Suppressor macrophage (primary cell): Measurements from ENCODE around the gene NRSN2.

Experiments
- DNase-seq, 4 experiments: peaks; one replicate each; pipeline ENCODE4 v3.0.0-alpha.2; 2020 to 2022

The NRSN2 gene

DNA sequence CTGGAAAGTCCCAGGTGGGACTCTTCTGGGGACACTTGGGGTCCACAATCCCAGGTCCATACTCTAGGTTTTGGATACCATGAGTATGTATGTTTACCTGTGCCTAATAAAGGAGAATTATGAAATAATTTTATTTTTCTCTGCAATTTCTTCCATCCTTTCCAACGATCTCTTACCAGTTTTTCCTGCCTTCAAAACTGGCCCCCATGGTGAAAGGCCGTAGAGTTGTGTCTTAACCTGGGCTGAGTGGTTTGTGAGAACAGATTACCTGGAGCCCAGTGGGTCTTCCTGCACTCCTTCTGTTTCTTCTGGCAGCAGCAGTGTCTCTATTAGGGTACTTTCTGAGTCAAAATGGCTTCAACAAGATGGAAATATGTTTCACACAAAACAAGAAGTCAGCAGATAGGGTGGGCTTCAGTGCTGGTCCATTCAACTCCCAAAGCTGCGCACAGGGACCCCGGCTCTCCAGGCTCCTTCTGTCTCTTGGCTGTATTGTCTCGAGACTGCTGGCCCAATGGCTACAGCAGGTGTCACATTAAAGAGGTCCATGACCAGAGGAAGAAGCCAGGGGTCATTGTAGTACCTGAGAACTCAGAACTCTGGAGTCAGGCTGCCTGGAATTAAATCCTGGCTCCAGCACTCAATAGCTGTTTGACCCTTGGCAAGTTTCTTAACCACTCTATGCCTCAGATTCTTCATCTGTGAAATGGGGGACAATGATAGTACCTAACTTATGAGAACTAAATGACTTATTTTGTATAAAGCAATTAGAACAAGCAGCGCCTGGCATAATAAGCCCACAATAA, 50.7 kb downstream of the NRSN2 start:
- no peak for DNase-seq

DNA sequence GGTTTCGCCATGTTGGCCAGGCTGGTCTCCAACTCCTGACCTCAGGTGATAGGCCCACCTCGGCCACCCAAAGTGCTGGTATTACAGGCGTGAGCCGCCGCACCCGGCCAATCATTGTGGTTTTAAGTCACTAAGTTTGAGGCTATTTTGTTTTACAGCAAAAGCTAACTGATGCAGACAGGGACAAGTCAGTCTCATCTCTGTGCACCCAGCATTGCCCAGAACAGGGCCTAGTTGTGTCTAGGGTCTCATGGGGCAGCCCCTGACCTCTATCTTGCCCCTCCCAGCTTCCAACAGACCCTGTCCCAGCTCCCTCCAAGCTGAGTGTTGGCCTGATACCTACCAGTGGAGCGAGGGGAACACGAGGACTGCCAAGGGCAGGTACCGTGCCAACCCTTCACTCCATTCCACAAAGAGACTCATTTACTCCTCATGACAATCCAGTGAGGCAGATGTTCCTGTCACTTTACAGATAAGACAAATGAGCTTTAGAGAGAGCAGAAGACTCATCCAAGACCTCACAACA, 52.3 kb downstream of the NRSN2 start:
- no peak for DNase-seq

DNA sequence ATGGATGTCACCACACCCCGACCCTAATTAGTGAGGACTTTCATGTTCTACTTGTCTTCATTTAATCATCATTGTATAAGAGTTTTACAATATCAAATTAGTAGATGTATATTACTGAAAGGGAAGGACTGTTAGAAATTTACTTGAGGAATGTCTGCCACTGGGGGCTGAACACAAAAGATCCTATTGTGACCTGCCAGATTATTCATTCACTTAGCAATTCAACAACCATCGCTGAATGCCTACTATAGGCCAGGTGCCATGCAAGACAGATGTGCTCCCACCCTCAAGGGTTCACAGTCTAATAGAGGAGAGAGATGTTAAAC, 53.2 kb downstream of the NRSN2 start:
- no peak for DNase-seq

DNA sequence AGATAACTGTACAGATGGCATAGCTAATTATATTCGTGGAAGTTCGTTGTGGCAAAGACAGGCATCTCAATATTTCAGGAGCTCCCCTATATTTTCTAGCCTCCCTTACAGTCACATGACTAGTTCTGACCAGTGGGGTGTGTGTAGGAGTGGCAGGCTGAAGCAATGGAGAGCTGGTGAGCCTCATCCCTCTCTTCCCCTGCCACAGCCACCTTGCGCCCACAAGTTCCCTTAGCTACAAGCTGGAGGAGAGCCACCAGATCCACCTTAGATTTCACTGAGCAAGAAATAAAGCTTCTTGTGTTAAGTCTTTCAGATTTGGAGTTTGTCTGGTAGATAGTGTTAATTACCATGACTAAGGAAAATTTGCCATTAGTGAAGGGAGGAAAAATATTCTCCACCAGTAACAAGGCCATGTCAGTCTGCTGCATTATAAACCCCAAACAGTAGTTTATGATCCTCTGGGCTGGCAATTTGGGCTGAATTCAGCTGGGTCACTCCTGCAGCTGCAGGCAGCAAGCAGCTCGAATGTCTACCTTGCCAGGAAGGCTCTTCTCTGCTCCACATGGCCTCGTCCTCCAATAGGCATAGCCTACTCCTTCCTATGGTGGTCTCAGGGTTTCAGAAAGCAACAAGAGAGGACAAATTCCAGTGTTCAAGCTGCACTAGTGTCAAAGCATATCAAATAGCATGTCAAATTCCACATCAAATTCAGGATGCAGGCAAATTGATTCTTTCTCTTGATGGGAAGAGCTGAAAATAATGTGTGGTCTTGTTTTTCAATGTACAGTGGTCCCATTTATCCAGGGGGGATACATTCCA, 53.8 kb downstream of the NRSN2 start:
- peak in 1 of 4 experiments; percentile 25 for DNase-seq

DNA sequence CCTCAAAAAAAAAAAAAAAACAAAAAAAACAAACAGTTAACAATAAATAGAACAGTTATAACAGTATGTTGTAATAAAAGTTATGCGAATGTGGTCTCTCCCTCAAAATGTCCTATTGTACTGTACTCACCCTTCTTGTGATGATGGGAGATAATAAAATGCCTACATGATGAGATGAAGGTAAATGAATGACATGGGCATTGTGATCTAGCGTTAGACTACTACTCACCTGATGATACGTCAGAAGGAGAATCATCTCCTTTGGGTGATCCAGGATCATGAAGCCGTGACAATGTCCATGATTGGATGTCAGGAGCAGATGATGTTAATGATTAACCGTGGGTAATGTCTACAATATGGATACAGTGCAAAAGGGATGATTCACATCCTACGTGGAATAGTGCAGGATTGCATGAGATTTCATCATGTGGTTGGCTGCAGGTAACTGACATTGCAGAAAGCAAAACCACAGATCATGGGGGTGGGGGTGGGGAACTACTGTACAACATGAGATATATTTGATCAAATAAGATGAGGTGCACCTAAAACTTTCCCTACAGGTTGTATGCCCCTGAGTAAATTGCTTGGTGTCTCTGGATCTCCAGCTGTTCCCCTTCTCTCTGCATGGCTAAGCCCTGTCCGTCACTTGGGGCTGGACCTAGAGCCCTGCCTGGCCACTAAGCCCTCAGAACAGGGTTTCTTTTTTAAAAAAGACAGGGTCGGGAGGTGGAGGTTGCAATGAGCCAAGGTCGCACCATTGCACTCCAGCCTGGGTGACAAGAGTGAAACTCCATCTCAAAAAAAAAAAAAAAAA, 55.0 kb downstream of the NRSN2 start:
- DNase-seq, result no peak

DNA sequence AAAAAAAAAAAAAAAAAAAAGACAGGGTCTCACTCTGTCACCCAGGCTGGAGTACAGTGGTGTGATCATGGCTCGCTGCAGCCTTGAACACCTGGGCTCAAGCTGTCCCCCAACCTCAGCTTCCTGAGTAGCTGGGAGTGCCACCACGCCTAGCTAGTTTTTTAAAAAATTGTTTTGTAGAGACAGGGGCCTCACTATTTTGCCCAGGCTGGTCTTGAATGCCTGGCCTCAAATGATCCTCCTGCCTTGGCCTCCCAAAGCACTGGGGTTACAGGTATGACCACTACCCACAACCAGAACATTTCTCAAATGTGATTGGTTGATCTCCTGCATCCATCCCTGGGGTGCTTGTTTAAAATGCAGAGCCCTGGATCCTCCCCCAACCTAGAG, 55.6 kb downstream of the NRSN2 start:
- no peak for DNase-seq

DNA sequence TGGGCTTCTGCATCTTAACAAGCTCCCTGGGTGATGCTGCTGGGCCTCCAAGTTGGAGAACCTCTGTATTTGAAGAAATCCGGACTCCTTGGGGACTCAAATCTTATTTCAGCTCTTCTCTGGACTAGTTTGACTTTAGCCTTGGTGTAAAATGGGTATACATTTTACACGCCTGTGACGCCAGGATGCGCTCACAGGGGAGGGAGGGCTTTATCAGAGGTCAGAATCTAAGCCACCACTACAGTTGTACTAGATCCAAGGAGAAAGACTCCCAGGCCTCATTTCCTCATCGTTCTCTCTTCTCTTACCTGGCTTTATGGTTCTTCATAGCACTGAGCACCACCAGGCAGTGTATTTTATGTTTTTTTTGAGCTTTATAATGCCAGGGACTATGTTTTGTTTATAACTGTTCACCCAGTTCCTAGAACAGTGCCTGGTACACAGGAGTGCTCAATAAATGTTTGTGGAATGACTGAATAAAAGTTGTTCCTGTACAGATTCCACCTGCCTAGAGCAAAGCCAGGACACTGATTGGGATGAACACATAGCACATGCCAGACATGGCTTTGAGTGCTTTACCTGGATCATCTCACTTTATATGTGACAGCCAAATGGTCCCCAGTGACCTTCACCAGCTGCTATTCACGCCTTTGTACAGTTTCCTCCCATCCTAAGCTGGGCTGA, 56.1 kb downstream of the NRSN2 start:
- no peak for DNase-seq

DNA sequence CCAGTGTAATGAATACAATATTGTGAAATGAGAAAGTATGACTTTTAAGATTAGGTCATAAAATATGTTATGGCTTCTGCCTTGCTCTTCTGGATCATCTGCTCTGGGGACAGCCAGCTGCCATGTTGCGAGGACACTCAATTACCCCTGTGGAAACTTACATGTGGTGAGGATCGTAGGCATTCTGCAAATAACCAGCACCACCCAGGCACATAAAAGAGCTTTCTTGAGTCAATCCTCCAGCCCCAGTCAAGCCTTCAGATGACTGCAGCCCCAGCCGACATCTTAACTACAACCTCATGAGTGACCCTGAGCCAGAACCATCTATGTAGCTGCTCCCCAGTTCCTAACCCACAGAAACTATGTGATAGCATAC, 56.7 kb downstream of the NRSN2 start:
- DNase-seq, result no peak

DNA sequence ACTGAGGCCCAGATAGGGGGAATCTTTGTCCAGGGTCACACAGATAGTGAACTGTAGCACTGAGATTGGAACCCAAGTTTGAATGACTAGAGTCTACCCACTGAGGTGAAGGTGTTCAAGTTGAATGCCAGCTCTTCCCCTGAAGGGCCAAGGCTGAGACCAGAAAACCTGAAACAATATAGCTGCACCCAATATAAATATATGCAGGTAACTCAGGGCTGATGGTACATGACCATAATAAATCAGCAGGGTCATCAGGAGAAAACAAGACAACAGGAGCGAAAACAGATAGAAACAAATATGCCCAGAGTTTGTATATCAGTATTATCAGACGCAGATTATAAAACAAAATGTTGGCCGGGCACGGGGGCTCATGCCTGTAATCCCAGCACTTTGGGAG, 57.2 kb downstream of the NRSN2 start:
- no peak for DNase-seq
